Nucleus accumbens (tissue), 56 donors: Measurements from ENCODE around the gene MED27.
A peak's percentile ranks its signal among the peaks of the same experiment; 100 is the strongest.

ENCODE experiments used
- DNase-seq, 56 donors: peaks; one replicate each; lab custom pipeline; 2025; lab: John Stamatoyannopoulos, UW

MED27 gene

GRCh38 chr9:131826053-131826452 lies 253.6 kb downstream of the MED27 start:
- DNase-seq: no peak

GRCh38 chr9:131824953-131825495 lies 254.6 kb downstream of the MED27 start:
- DNase-seq: no peak

- DNase-seq: no peak
Observed at GRCh38 chr9:131824155-131824594, 255.5 kb downstream of the MED27 start.

GRCh38 chr9:131823701-131824146 lies 255.9 kb downstream of the MED27 start:
- no peak for DNase-seq

- no peak for DNase-seq
Observed at GRCh38 chr9:131818089-131818488, 261.6 kb downstream of the MED27 start.

- no peak for DNase-seq
Observed at GRCh38 chr9:131817627-131818026, 262.0 kb downstream of the MED27 start.

- no peak for DNase-seq
Observed at GRCh38 chr9:131817073-131817472, 262.6 kb downstream of the MED27 start.

GRCh38 chr9:131815970-131816873 lies 263.4 kb downstream of the MED27 start:
- peak in 2 of 56 donors; percentile 2 to 5 for DNase-seq

- no peak for DNase-seq
Observed at GRCh38 chr9:131814707-131815106, 265.0 kb downstream of the MED27 start.

- no peak for DNase-seq
Observed at GRCh38 chr9:131813116-131813515, 266.6 kb downstream of the MED27 start.

- no peak for DNase-seq
Observed at GRCh38 chr9:131812116-131812790, 267.4 kb downstream of the MED27 start.

GRCh38 chr9:131811405-131811804 lies 268.3 kb downstream of the MED27 start:
- DNase-seq: no peak

- no peak for DNase-seq
Observed at GRCh38 chr9:131810351-131811170, 269.1 kb downstream of the MED27 start.
